LNCaP clone FGC (cell line): Measurements from ENCODE around the gene SLC1A3.

ENCODE experiments used
- DNase-seq: peaks from one replicate; pipeline ENCODE4 v3.0.0-alpha.2; 2011; ENCODE audit warnings: low read depth
- H3K4me3 ChIP-seq: 2 replicates; pipeline ENCODE4 v1.5.1; 2011; ENCODE audit warnings: mild to moderate bottlenecking, low read depth, low read length, control low read depth
- CTCF ChIP-seq: IDR thresholded peaks from 2 replicates; pipeline ENCODE4 v1.5.1; 2012; ENCODE audit warnings: mild to moderate bottlenecking; ENCODE audit not compliant: control insufficient read depth, insufficient read depth; ENCODE audit errors: extremely low read depth

SLC1A3 gene

GRCh38 chr5:36720688-36721087 is 114.3 kb downstream of the SLC1A3 start:
- TF ChIP-seq CTCF: no peak
- no peak overlapping the region for H3K4me3 ChIP-seq
- no peak for DNase-seq

- TF ChIP-seq CTCF: no peak
These were observed 115.3 kb downstream of the SLC1A3 start for GRCh38 chr5:36721664-36722235.

GRCh38 chr5:36722900-36723299 is 116.5 kb downstream of the SLC1A3 start:
- no peak overlapping the region for H3K4me3 ChIP-seq
- no peak for TF ChIP-seq CTCF
- no peak for DNase-seq

More at GRCh38 chr5:36721664-36722235, 115.3 kb downstream of the SLC1A3 start:
- H3K4me3 ChIP-seq: no peak overlapping the region
- DNase-seq: no peak

GRCh38 chr5:36723912-36724311 is 117.5 kb downstream of the SLC1A3 start:
- no peak overlapping the region for H3K4me3 ChIP-seq
- TF ChIP-seq CTCF: no peak
- DNase-seq: no peak

- H3K4me3 ChIP-seq: no peak overlapping the region
- TF ChIP-seq CTCF: no peak
- no peak for DNase-seq
These were observed 118.3 kb downstream of the SLC1A3 start for GRCh38 chr5:36724467-36725332.

- no peak overlapping the region for H3K4me3 ChIP-seq
- no peak for TF ChIP-seq CTCF
- no peak for DNase-seq
These were observed 119.9 kb downstream of the SLC1A3 start for GRCh38 chr5:36726317-36726716.
